ENCODE data around the gene CLCN2.

CLCN2 gene

GRCh38 chr3:184315871-184316661 is 45.3 kb downstream of the CLCN2 start:
- H3K4me3 ChIP-seq (ENCODE audit: low read depth, low read length) = peak overlapping the region; percentile 92
- no peak for DNase-seq (ENCODE audit: low read depth)
- TF ChIP-seq, protein P1, sequence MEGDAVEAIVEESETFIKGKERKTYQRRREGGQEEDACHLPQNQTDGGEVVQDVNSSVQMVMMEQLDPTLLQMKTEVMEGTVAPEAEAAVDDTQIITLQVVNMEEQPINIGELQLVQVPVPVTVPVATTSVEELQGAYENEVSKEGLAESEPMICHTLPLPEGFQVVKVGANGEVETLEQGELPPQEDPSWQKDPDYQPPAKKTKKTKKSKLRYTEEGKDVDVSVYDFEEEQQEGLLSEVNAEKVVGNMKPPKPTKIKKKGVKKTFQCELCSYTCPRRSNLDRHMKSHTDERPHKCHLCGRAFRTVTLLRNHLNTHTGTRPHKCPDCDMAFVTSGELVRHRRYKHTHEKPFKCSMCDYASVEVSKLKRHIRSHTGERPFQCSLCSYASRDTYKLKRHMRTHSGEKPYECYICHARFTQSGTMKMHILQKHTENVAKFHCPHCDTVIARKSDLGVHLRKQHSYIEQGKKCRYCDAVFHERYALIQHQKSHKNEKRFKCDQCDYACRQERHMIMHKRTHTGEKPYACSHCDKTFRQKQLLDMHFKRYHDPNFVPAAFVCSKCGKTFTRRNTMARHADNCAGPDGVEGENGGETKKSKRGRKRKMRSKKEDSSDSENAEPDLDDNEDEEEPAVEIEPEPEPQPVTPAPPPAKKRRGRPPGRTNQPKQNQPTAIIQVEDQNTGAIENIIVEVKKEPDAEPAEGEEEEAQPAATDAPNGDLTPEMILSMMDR (IDR thresholded peaks at IDR 0.05; ENCODE audit: insufficient read depth, low read depth, low read length, missing control alignments) = no peak

DNA sequence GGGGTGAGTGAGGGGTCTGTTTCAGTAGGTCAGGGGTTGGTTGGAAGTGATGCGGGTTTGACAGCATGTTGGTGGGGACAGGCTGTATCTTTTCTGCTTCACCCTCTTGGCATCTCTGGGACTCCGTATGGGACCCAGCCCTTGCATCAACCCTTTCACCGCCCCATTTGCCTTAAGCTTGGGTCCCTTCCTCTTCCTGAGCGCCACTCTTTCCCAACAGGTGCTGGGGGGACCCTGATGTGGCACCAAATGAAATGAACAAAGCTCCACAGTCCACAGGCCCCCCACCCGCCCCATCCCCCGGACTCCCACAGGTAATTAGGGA is 45.9 kb downstream of the CLCN2 start:
- DNase-seq (ENCODE audit: low read depth) = no peak
- H3K4me3 ChIP-seq (ENCODE audit: low read depth, low read length) = peak overlapping the region; percentile 92
- TF ChIP-seq, protein P1 (IDR thresholded peaks at IDR 0.05; ENCODE audit: insufficient read depth, low read depth, low read length, missing control alignments) = no peak

DNA sequence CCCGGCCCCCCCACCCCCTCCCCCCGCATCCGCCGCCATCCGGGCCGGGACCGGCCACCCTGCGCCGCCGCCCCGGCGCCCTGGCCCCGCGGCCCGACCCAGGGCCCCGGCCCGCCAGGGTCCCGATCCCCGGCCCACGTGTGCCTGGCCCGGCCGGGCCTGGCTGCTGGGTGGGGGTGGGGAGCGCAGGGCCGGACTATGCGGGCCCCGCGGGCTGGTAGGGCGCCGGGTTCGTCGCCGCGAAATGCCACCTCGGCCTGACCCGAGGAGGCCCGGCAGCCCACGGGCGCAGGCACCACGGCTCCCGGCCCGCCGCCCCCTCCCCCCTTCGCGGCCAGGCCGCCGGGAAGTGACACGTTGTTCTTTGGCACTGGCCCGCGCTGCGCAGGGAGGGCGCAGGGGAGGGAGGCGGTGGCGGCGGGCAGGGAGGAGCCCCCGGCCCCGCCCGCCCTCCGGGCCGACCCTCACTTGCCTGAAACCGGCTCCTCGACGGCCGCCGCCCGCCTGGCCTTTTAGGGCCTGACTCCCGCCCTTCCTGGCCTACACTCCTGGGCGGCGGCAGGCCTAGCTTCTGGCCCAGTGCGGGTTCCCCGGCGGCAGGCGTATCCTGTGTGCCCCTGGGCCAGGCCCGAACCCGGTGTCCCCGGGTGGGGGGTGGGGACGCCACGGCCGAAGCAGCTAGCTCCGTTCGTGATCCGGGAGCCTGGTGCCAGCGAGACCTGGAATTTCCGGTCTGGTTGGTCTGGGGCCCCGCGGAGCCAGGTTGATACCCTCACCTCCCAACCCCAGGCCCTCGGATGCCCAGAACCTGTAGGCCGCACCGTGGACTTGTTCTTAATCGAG is 46.5 kb downstream of the CLCN2 start:
- peak overlapping the region; percentile 92 for H3K4me3 ChIP-seq (ENCODE audit: low read depth, low read length)
- TF ChIP-seq, protein P1 (IDR thresholded peaks at IDR 0.05; ENCODE audit: insufficient read depth, low read depth, low read length, missing control alignments) = no peak
- DNase-seq (ENCODE audit: low read depth) = peak; percentile 79

DNA sequence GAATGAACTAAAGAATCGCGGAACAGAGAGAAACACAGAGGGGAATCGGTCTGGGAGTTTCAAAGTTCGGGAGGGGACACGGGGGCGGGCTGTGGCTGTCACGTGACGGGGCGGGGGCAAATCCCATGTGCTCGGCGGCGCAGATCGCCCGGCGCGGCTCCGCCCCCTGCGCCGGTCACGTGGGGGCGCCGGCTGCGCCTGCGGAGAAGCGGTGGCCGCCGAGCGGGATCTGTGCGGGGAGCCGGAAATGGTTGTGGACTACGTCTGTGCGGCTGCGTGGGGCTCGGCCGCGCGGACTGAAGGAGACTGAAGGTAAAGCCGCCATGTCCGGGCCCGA is 47.1 kb downstream of the CLCN2 start, which contains the start of gene EIF4G1:
EIF4G1 (plus strand) TSS at position 244 of the 337 bp plus-strand sequence. CDS start 1,191 bp downstream, outside the sequence.
- peak; percentile 97 for DNase-seq (ENCODE audit: low read depth)
- peak within 1 kb of the TSS; percentile 92 for H3K4me3 ChIP-seq (ENCODE audit: low read depth, low read length)
- TF ChIP-seq, protein P1 (IDR thresholded peaks at IDR 0.05; ENCODE audit: insufficient read depth, low read depth, low read length, missing control alignments) = no peak

DNA sequence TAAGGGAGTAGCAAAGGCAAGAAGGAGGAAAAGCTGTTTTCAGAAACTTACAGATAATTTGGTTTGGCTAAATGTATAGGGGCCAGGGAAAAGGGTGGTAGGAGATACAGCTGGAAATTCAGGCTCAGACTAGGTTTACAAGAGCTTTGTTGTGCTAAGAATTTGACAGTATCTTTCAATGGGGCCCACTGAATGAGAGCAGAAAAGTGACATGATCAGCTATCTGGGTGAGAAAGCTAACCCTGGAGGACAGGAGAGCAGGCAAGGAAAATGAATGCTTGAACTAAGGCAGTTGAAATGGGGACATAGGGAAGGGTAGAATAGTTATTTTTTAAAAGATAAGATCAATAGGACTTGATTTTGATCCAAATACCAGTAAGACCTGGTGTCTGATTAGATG is 49.8 kb downstream of the CLCN2 start:
- no peak for DNase-seq (ENCODE audit: low read depth)
- TF ChIP-seq, protein P1 (IDR thresholded peaks at IDR 0.05; ENCODE audit: insufficient read depth, low read depth, low read length, missing control alignments) = no peak
- H3K4me3 ChIP-seq (ENCODE audit: low read depth, low read length) = no peak overlapping the region

- DNase-seq (ENCODE audit: low read depth) = no peak
- no peak overlapping the region for H3K4me3 ChIP-seq (ENCODE audit: low read depth, low read length)
- TF ChIP-seq, protein P1 (IDR thresholded peaks at IDR 0.05; ENCODE audit: insufficient read depth, low read depth, low read length, missing control alignments) = no peak
Observed at GRCh38 chr3:184308744-184309143, 52.7 kb downstream of the CLCN2 start.

All from GM12865 (cell line).